ENCODE data around the gene DNASE1L2. TPM values are rescaled to one million over a fixed set of nuclear protein-coding genes. Genes with fewer than 3 reads are reported as not detected.

DNASE1L2 gene
- total and polyA plus RNA-seq, 4 experiments from 2014 or later: 3.9 to 4.8 TPM; not detected in 2

GRCh38 chr16:2207872-2208271 lies 28.4 kb upstream of the DNASE1L2 start:
- Mint-ChIP-seq H3K4me3 (peak overlapping the region; percentile 28 to 69 (median 60)), H3K27ac (peak overlapping the region in 4 of 7 donors; percentile 42 to 74 (median 69)), H3K36me3 (peaks cover 6 to 23% of the 10 kb centered on the region in 2 donors), H3K27me3 (no peaks in the 10 kb centered on the region), H3K4me1 (peaks cover 13 to 42% (median 26%) of the 10 kb centered on the region in 4 donors), H3K9me3 (no peaks in the 10 kb centered on the region)
- peaks cover 36% of the 10 kb centered on the region for H3K4me1 ChIP-seq (ENCODE audit: insufficient read depth, low read length)
- H3K9me3 ChIP-seq (ENCODE audit: control insufficient read depth in 1 of 2, low read length in 2 of 2): no peaks in the 10 kb centered on the region
- POLR2A ChIA-PET (ENCODE audit: partially characterized antibody): interaction anchor here (0.7 to 1.7 kb wide), 3 partner anchors 44 to 325 kb away, joined by 3 to 4 read pairs (median 4); partner anchors contain the start of genes ECI1 and TRAF7
- H3K36me3 ChIP-seq (ENCODE audit: insufficient read depth, low read length): peaks cover 19% of the 10 kb centered on the region
- no peak overlapping the region for H3K4me3 ChIP-seq (ENCODE audit: low read length in 2 of 2)
- no peak overlapping the region for H3K27ac ChIP-seq (ENCODE audit: low read depth, low read length)
- no peaks in the 10 kb centered on the region for H3K27me3 ChIP-seq (ENCODE audit: insufficient read depth, low read length)
- no peak for DNase-seq
- intact Hi-C loops (cut with micrococcal nuclease): loop anchor here (5.0 kb wide), 1 partner anchor 236 kb away; the partner anchor contains the start of gene TBL3
- CTCF ChIA-PET (ENCODE audit: partially characterized antibody): no interaction called here

DNA sequence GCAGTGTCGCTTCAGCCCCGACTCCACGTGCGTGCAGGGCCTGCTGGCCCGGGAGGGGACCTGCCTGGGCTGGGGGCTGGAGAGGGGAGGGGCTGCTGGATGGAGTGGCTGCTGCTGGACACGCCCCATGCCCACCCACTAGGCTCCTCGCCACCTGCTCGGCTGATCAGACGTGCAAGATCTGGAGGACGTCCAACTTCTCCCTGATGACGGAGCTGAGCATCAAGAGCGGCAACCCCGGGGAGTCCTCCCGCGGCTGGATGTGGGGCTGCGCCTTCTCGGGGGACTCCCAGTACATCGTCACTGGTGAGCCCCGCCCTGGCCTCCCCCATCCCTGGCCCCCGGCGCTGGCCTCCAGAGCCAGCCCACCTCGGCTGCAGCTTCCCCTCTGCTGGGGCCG lies 27.9 kb upstream of the DNASE1L2 start:
- no peaks in the 10 kb centered on the region for H3K27me3 Mint-ChIP-seq
- no peaks in the 10 kb centered on the region for H3K27me3 ChIP-seq (ENCODE audit: insufficient read depth, low read length)
- no peak overlapping the region for H3K4me3 Mint-ChIP-seq
- H3K4me1 ChIP-seq (ENCODE audit: insufficient read depth, low read length): peaks cover 40% of the 10 kb centered on the region
- H3K27ac Mint-ChIP-seq: no peak overlapping the region
- peak in 1 of 5 donors; percentile 31 for DNase-seq
- peaks cover 15 to 46% (median 29%) of the 10 kb centered on the region in 4 donors for H3K4me1 Mint-ChIP-seq
- no peaks in the 10 kb centered on the region for H3K9me3 Mint-ChIP-seq
- H3K4me3 ChIP-seq (ENCODE audit: low read length in 2 of 2): no peak overlapping the region
- no peak overlapping the region for H3K27ac ChIP-seq (ENCODE audit: low read depth, low read length)
- peaks cover 6 to 25% of the 10 kb centered on the region in 2 donors for H3K36me3 Mint-ChIP-seq
- intact Hi-C loops (cut with micrococcal nuclease): loop anchor here (5.0 kb wide), 1 partner anchor 236 kb away; the partner anchor contains the start of gene TBL3
- CTCF ChIA-PET (ENCODE audit: partially characterized antibody): no interaction called here
- H3K9me3 ChIP-seq (ENCODE audit: control insufficient read depth in 1 of 2, low read length in 2 of 2): no peaks in the 10 kb centered on the region
- H3K36me3 ChIP-seq (ENCODE audit: insufficient read depth, low read length): peaks cover 19% of the 10 kb centered on the region
- POLR2A ChIA-PET (ENCODE audit: partially characterized antibody): interaction anchor here (0.7 to 1.7 kb wide), 3 partner anchors 44 to 324 kb away, joined by 3 to 4 read pairs (median 4); partner anchors contain the start of genes ECI1 and TRAF7

GRCh38 chr16:2208772-2209171 lies 27.5 kb upstream of the DNASE1L2 start:
- H3K9me3 Mint-ChIP-seq: no peaks in the 10 kb centered on the region
- no peaks in the 10 kb centered on the region for H3K27me3 Mint-ChIP-seq
- no peaks in the 10 kb centered on the region for H3K27me3 ChIP-seq (ENCODE audit: insufficient read depth, low read length)
- H3K27ac ChIP-seq (ENCODE audit: low read depth, low read length): no peak overlapping the region
- CTCF ChIA-PET (ENCODE audit: partially characterized antibody): no interaction called here
- no peak overlapping the region for H3K27ac Mint-ChIP-seq
- H3K4me1 Mint-ChIP-seq: peaks cover 16 to 47% (median 34%) of the 10 kb centered on the region in 4 donors
- H3K4me3 ChIP-seq (ENCODE audit: low read length in 2 of 2): no peak overlapping the region
- intact Hi-C loops (cut with micrococcal nuclease): loop anchor here (5.0 kb wide), 1 partner anchor 236 kb away; the partner anchor contains the start of gene TBL3
- POLR2A ChIA-PET (ENCODE audit: partially characterized antibody): interaction anchor here (0.7 to 1.7 kb wide), 3 partner anchors 43 to 324 kb away, joined by 3 to 4 read pairs (median 4); partner anchors contain the start of genes ECI1 and TRAF7
- peak in 1 of 5 donors; percentile 29 for DNase-seq
- no peaks in the 10 kb centered on the region for H3K9me3 ChIP-seq (ENCODE audit: control insufficient read depth in 1 of 2, low read length in 2 of 2)
- peaks cover 6 to 26% of the 10 kb centered on the region in 2 donors for H3K36me3 Mint-ChIP-seq
- peaks cover 19% of the 10 kb centered on the region for H3K36me3 ChIP-seq (ENCODE audit: insufficient read depth, low read length)
- H3K4me1 ChIP-seq (ENCODE audit: insufficient read depth, low read length): peaks cover 45% of the 10 kb centered on the region
- no peak overlapping the region for H3K4me3 Mint-ChIP-seq

GRCh38 chr16:2209258-2210008 lies 26.8 kb upstream of the DNASE1L2 start:
- ChIA-PET POLR2A (ENCODE audit: partially characterized antibody) (interaction anchor here (1.3 kb wide), 1 partner anchor 13 kb away, joined by 3 read pairs; the partner anchor contains the start of gene E4F1), CTCF (ENCODE audit: partially characterized antibody) (no interaction called here)

GRCh38 chr16:2210009-2210332 lies 26.3 kb upstream of the DNASE1L2 start:
- ChIA-PET CTCF (ENCODE audit: partially characterized antibody) (no interaction called here), POLR2A (ENCODE audit: partially characterized antibody) (interaction anchor here (1.2 to 1.3 kb wide), 2 partner anchors 13 to 323 kb away, joined by 3 read pairs; partner anchors contain the start of gene E4F1)
- intact Hi-C loops (cut with micrococcal nuclease): no loop called here
- Histone ChIP-seq H3K27ac (ENCODE audit: low read depth, low read length) (no peak overlapping the region), H3K9me3 (ENCODE audit: control insufficient read depth in 1 of 2, low read length in 2 of 2) (no peaks in the 10 kb centered on the region), H3K36me3 (ENCODE audit: insufficient read depth, low read length) (peaks cover 19% of the 10 kb centered on the region), H3K27me3 (ENCODE audit: insufficient read depth, low read length) (no peaks in the 10 kb centered on the region), H3K4me1 (ENCODE audit: insufficient read depth, low read length) (peaks cover 40% of the 10 kb centered on the region), H3K4me3 (ENCODE audit: low read length in 2 of 2) (no peak overlapping the region)
- Mint-ChIP-seq H3K27ac (no peak overlapping the region), H3K27me3 (no peaks in the 10 kb centered on the region), H3K4me3 (no peak overlapping the region), H3K36me3 (peaks cover 6 to 24% of the 10 kb centered on the region in 2 donors), H3K9me3 (no peaks in the 10 kb centered on the region), H3K4me1 (peaks cover 14 to 40% (median 28%) of the 10 kb centered on the region in 4 donors)
- DNase-seq: no peak

More at GRCh38 chr16:2209258-2210008, 26.8 kb upstream of the DNASE1L2 start:
- peak in 1 of 5 donors; percentile 28 for DNase-seq
- Mint-ChIP-seq H3K4me1 (peaks cover 16 to 44% (median 32%) of the 10 kb centered on the region in 4 donors), H3K27me3 (no peaks in the 10 kb centered on the region), H3K27ac (no peak overlapping the region), H3K9me3 (no peaks in the 10 kb centered on the region), H3K36me3 (peaks cover 6 to 26% of the 10 kb centered on the region in 2 donors), H3K4me3 (no peak overlapping the region)
- Histone ChIP-seq H3K27me3 (ENCODE audit: insufficient read depth, low read length) (no peaks in the 10 kb centered on the region), H3K36me3 (ENCODE audit: insufficient read depth, low read length) (peaks cover 19% of the 10 kb centered on the region), H3K4me1 (ENCODE audit: insufficient read depth, low read length) (peaks cover 45% of the 10 kb centered on the region), H3K4me3 (ENCODE audit: low read length in 2 of 2) (no peak overlapping the region), H3K27ac (ENCODE audit: low read depth, low read length) (no peak overlapping the region), H3K9me3 (ENCODE audit: control insufficient read depth in 1 of 2, low read length in 2 of 2) (no peaks in the 10 kb centered on the region)
- intact Hi-C loops (cut with micrococcal nuclease): loop anchor here (5.0 kb wide), 1 partner anchor 237 kb away; the partner anchor contains the start of gene TBL3

DNA sequence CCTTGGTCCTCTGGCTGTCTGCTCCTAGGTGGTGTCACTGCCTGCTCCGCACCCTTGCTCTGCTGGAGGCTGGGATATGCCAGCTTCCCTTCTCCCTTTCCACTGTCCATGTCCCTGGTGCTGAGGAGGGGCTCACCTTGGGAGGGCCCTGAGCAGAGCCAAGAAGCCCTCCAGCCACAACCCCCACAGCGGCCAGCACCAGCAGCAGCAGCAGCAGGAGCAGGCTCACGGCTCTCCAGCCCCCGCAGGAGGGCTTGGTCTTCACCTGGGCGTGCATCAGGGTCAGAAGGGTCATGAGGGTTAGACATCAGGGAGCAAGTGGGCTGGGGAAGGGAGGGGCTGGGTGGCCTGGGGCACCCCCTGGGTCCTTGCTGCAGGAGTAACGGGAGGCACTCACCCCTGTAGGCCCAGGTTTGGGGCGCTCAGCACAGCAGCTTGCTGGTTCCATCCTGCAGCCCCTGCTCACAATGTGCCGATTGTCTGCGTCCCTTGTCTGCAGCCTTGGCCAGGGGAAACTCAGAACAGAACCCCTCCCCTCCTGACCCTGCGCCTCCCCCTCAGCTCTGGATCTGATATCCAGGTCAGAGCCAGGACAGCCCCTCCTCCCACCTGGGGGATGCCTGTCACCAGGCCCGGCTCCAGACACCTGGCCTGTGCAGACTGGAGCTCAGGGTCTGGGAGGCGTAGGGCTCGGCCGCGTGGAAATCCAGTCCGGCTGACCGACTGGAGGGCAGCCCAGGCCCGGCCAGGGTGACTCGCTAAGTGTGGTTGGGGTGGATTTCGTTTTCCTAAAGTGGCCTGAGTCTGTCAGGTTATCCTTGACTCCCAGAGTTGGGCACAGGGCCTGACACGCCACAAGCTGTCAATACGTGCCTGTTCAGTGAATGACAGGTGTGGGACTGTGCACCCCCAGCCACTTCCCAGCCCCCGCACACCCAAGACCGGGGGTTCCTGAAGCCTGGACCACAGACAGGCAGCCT lies 25.6 kb upstream of the DNASE1L2 start, which contains the start of gene BRICD5:
Gene BRICD5, minus strand, starts transcription at position 478 of the 980 bp plus-strand sequence. Its CDS starts 30 bp downstream, at position 448.
- no peak within 1 kb of the TSS for H3K4me3 Mint-ChIP-seq
- ChIA-PET POLR2A (ENCODE audit: partially characterized antibody) (interaction anchor here (1.2 to 1.3 kb wide), 2 partner anchors 12 to 322 kb away, joined by 3 read pairs; partner anchors contain the start of gene E4F1), CTCF (ENCODE audit: partially characterized antibody) (no interaction called here)
- no peak within 1 kb of the TSS for H3K4me3 ChIP-seq (ENCODE audit: low read length in 2 of 2)
- H3K36me3 Mint-ChIP-seq: peaks cover 6 to 24% of the 10 kb centered on the region in 2 donors
- H3K9me3 Mint-ChIP-seq: no peaks in the 10 kb centered on the region
- H3K4me1 ChIP-seq (ENCODE audit: insufficient read depth, low read length): peaks cover 40% of the 10 kb centered on the region
- peak within 1 kb of the TSS in 3 of 7 donors; percentile 10 to 67 (median 46) for H3K27ac Mint-ChIP-seq
- peak in 1 of 5 donors; percentile 38 for DNase-seq
- H3K36me3 ChIP-seq (ENCODE audit: insufficient read depth, low read length): peaks cover 19% of the 10 kb centered on the region
- intact Hi-C loops (cut with micrococcal nuclease): no loop called here
- no peaks in the 10 kb centered on the region for H3K27me3 Mint-ChIP-seq
- no peak within 1 kb of the TSS for H3K27ac ChIP-seq (ENCODE audit: low read depth, low read length)
- H3K27me3 ChIP-seq (ENCODE audit: insufficient read depth, low read length): no peaks in the 10 kb centered on the region
- peaks cover 15 to 44% (median 29%) of the 10 kb centered on the region in 4 donors for H3K4me1 Mint-ChIP-seq
- H3K9me3 ChIP-seq (ENCODE audit: control insufficient read depth in 1 of 2, low read length in 2 of 2): no peaks in the 10 kb centered on the region

All from CD4-positive, alpha-beta memory T cell (primary cell).